HG03558 (cell line): Measurements from ENCODE around the gene TNRC18.

Experiments used
- ATAC-seq: cut with Tn5 transposase; IDR thresholded peaks from one replicate; pipeline ENCODE4 v1.9.1; 2021; ENCODE audit warnings: moderate number of reproducible peaks; ENCODE audit not compliant: unreplicated experiment; ENCODE audit errors: extremely low read depth

Gene TNRC18

DNA sequence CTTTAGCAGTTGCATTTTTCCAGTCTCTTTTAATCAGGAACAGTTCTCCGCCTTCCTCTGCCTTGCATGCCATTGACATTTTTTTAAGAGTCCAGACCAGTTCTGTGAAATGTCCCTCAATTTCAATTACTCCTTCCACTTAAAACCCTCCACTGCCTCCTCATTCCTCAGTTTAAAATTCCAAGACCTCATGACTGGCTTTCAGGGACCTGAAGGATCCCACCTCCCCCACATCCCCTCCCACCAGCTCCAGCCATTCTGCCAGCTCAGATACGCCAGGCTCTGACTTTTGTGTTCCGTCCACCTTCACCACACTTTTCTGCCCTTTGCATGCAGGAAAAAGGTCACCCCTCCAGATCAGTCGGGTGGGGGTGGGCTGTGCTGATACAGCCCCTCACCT lies 8.7 kb downstream of the TNRC18 start:
- no peak for ATAC-seq

DNA sequence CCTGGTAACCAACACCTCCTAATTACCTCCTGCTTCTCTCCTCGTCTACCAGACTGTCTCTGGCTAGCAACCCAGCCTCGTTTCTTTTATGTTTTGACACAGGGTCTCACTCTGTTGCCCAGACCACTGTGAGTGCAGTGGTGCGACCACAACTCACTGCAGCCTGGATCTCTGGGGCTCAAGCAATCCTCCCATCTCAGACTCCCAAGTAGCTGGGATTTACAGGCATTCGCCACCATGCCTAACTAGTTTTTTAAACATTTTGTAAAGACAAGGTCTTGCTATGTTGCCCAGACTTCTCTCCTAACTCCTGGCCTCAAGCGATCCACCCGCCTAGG lies 10.2 kb downstream of the TNRC18 start:
- no peak for ATAC-seq

- ATAC-seq, result no peak
Observed at GRCh38 chr7:5408777-5409176, 14.9 kb downstream of the TNRC18 start.

GRCh38 chr7:5406957-5407945 lies 16.4 kb downstream of the TNRC18 start:
- no peak for ATAC-seq

GRCh38 chr7:5404421-5404826 lies 19.2 kb downstream of the TNRC18 start:
- no peak for ATAC-seq

DNA sequence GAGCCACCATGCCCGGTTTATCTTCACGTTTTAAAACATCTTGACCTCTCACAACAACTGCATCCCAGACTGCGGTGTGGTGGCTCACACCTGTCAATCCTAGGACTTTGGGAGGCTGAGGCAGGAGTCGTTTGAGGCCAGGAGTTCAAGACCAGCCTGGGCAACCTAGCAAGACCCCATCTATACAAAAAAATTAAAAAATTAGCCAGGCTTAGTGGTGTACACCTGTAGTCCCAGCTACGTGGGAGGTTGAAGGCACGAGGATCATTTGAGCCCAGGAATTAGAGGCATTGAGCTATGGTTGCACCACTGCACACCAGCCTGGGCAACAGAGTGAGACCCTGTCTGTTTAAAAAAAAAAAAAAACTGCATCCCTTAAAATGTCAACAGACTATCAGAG lies 20.2 kb downstream of the TNRC18 start:
- no peak for ATAC-seq

DNA sequence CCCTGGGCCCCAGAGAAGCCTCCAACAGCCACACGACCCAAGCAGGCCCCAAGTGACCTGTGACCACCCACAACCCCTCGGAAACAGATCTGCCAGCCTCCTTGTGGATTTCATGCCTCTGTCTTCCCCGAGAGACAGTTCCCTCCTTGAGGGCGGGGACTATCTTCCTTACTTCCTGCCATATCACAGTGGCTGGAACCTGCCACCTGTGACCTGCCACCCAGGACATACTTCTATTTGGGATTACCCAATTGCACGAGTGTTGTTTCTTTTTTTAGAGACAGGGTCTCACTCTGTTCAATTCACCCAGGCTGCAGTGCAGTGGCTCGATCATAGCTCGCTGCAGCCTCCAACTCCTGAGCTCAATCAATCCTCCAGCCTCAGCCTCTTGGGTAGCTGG lies 25.9 kb downstream of the TNRC18 start:
- no peak for ATAC-seq

- ATAC-seq, result peak; percentile 48
Observed at GRCh38 chr7:5396999-5397663, 26.5 kb downstream of the TNRC18 start.

GRCh38 chr7:5396542-5396941 lies 27.1 kb downstream of the TNRC18 start:
- ATAC-seq, result no peak

GRCh38 chr7:5395246-5395645 lies 28.4 kb downstream of the TNRC18 start:
- ATAC-seq, result no peak

GRCh38 chr7:5394264-5395105 lies 29.1 kb downstream of the TNRC18 start:
- ATAC-seq, result no peak

DNA sequence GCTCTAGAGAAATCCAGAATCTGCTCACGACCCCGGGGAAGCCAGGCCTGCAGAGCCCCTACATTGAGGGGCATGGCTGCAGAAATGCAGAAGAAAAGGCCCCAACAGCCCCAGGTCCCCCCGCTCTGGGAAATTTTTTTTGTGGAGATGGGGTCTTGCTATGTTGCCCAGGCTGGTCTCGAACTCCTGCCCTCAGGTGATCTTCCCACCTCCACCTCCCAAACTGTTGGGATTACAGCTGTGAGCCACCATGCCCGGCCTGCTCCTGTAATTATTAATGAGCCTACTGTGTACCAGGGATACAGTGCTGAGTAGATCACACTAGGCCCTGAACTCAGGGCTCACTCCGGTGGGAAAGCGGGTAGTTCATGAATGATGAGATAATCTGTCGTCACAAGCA lies 29.9 kb downstream of the TNRC18 start:
- ATAC-seq, result no peak

- no peak for ATAC-seq
Observed at GRCh38 chr7:5393328-5393727, 30.3 kb downstream of the TNRC18 start.

DNA sequence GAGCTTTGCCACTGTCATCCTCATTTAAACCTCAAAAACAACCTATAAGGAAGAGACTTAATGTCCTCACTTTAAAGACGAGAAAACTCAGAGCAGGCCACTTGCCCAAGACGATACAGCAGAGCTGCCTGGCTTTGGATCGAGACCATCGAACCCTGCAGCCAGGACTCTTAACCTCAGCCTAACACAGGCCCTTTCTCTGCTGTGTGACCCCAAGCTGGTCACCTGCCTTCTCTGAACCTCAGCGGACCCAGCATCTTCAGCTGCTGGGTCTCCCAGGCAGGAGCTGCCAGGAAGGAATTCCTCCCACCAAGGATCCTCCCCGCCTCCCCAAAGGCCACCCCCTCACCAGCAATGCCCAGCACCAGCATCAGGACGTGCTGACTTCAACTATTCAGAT lies 32.7 kb downstream of the TNRC18 start:
- no peak for ATAC-seq

DNA sequence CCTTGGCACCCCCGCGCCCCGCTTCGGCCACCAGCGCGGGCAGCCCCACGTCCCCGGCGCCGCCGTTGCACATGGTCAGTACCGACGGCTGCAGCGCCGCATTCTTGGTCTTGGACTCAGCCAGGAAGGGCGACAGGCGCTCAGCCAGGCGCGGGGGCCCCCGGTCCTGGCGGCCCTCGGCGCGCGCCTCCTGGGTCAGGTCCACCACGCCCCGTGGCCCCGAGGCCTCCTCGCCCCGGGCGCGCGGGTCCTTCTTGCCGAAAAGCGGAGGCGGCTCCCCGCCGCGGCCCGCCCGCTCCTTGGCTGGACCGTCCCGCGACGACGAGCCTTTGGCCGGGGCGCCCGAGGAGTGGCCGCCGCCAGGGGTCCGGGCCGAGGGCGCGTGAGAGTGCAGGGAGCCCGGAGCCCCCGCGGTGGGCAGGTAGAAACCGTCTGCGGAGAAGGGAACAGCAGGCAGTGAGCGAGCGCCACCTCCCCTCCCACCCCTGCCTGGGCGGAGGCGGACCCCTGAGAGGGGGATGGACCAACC lies 34.7 kb downstream of the TNRC18 start:
- ATAC-seq, result no peak

DNA sequence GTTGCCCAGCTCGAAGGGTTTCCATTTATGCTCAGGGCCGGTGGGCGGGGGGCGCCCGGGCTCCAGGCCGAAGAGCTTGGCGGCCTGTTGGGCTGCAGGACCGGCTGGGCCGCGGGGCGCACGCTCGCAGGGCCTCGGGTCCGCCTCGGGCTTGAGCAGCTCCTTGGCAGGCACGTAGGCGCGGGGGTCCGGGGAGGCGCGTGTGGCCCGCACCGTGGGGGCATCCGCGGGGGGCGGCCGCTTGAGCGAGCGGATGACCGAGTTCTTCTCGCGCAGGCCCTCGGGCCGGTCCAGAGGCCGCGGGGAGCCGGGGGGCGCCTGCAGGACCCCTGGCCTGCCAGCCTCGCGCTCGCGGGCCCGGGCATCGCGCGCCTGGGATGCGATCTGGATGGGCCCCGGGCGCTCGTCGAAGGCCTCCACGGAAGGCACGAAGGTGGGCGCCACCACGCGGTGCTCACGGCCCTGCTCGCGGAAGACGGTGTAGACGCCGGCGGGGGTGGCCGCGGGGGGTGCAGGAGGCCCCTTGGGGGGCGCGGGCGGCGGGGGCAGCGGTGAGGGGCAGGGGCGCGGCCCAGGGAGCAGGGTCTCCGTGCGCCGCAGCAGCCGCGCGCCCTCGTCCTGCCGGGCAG lies 35.2 kb downstream of the TNRC18 start:
- no peak for ATAC-seq

- no peak for ATAC-seq
Observed at GRCh38 chr7:5387711-5388245, 35.9 kb downstream of the TNRC18 start.

DNA sequence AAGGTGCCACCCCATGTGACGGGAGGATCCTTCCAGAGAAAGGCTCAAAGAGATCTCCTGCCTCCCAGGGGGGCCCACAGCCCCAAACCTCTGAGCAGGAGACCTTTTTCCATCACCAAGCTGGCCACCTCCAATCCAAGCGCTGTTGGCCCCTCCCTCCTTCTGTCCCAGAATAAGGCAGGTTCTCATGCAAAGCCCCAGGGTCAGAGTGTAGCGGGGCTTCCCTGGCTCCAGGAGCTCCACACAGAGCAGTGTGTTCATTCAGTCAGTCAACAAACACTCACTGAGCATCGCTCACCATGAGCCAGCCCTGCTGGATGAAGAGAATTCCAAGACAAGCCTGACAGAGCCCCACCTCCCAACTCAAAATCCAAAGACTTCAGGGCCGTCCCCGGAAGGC lies 39.0 kb downstream of the TNRC18 start:
- no peak for ATAC-seq

GRCh38 chr7:5383314-5384098 lies 40.1 kb downstream of the TNRC18 start:
- no peak for ATAC-seq
